HepG2 (cell line): ENCODE results near the gene ITGAE. TPM values are rescaled to one million over a fixed set of nuclear protein-coding genes. Genes with fewer than 3 reads are reported as not detected.

Source experiments
- BHLHE40 ChIP-seq: IDR thresholded peaks from 2 replicates; pipeline ENCODE4 v1.6.1; 2011; ENCODE audit warnings: low read length, improper control_type of control experiment
- DMAP1 ChIP-seq: IDR thresholded peaks from 2 replicates; pipeline ENCODE4 v1.6.1; 2016
- KMT2B ChIP-seq: IDR thresholded peaks from 2 replicates; pipeline ENCODE4 v1.6.1; 2016; ENCODE audit warnings: missing genetic modification reagents, missing compliant biosample characterization
- MIER2 ChIP-seq: IDR thresholded peaks from 2 replicates; pipeline ENCODE4 v1.6.1; 2016; ENCODE audit warnings: missing biosample characterization, missing genetic modification reagents
- NFYB ChIP-seq: sonication (generic); formaldehyde crosslinking; IDR thresholded peaks from 2 replicates; pipeline ENCODE4 v1.4.0; 2020; ENCODE audit warnings: missing genetic modification reagents
- RAD21 ChIP-seq: fragments of 450-650 bp; formaldehyde crosslinking; IDR thresholded peaks from 2 replicates; pipeline ENCODE4 v1.5.0; 2020; ENCODE audit warnings: mild to moderate bottlenecking
- SMC3 ChIP-seq: IDR thresholded peaks from 2 replicates; pipeline ENCODE4 v1.6.1; 2011; ENCODE audit warnings: low read length, improper control_type of control experiment
- SPEN ChIP-seq: sonication (generic); formaldehyde crosslinking; IDR thresholded peaks from 2 replicates; pipeline ENCODE4 v1.5.1; 2020; ENCODE audit warnings: low read depth, mild to moderate bottlenecking, missing genetic modification reagents
- STAG1 ChIP-seq: sonication (generic); formaldehyde crosslinking; IDR thresholded peaks from 2 replicates; pipeline ENCODE4 v1.4.0; 2020; ENCODE audit warnings: missing genetic modification reagents
- ZNF703 ChIP-seq: sonication (generic); formaldehyde crosslinking; IDR thresholded peaks from 2 replicates; pipeline ENCODE4 v1.5.1; 2020; ENCODE audit warnings: missing genetic modification reagents, mild to moderate bottlenecking, moderate library complexity, borderline replicate concordance
- ZNF747 ChIP-seq: sonication (generic); formaldehyde crosslinking; IDR thresholded peaks from 2 replicates; pipeline ENCODE4 v1.8.1; 2023; ENCODE audit warnings: missing genetic modification reagents, mild to moderate bottlenecking, borderline replicate concordance
- ZNF749 ChIP-seq: sonication (generic); formaldehyde crosslinking; IDR thresholded peaks from 2 replicates; pipeline ENCODE4 v1.8.0; 2022; ENCODE audit warnings: mild to moderate bottlenecking, missing genetic modification reagents, moderate library complexity, borderline replicate concordance
- polyA plus RNA-seq, 8 experiments: library from polyadenylated mRNA; depleted of rRNA in 3 of 8; stranded (reverse) in 7 of 8; unstranded in 1 of 8; fragments of >200 nt; fragmentation: Illumina TruSeq in 4 of 8; extraction: Trizol in 4 of 8; gene quantifications; 2 replicates each; pipeline versions ENCODE4 v1.2.1 to v1.2.3, GENCODE V29; 2011 to 2016; ENCODE audit warnings: low read depth in 4 of 8, missing spikeins in 1 of 8, mixed read lengths in 1 of 8; ENCODE audit not compliant: insufficient read depth in 1 of 8
- total RNA-seq, 5 experiments: library from RNA; depleted of rRNA; stranded (reverse); fragments of >200 nt; fragmentation: Illumina TruSeq; extraction: Trizol; gene quantifications; 2 replicates each; pipeline ENCODE4 v1.2.3, GENCODE V29; 2016; ENCODE audit warnings: low read depth in 1 of 5
- TF ChIP-seq, protein P1 (sequence below): sonication (generic); formaldehyde crosslinking; IDR thresholded peaks from 2 replicates; pipeline ENCODE4 v1.5.1; 2020; ENCODE audit warnings: missing genetic modification reagents, mild to moderate bottlenecking, borderline replicate concordance
- TF ChIP-seq, protein P2 (sequence below): sonication (generic); formaldehyde crosslinking; IDR thresholded peaks from 2 replicates; pipeline ENCODE4 v1.5.0; 2020; ENCODE audit warnings: mild to moderate bottlenecking, missing genetic modification reagents, moderate library complexity
- TF ChIP-seq, protein P3 (sequence below): sonication (generic); formaldehyde crosslinking; IDR thresholded peaks from 2 replicates; pipeline ENCODE4 v1.5.1; 2020; ENCODE audit warnings: mild to moderate bottlenecking, missing genetic modification reagents, moderate library complexity
- TF ChIP-seq, protein P4 (sequence below): fragments of 450-650 bp; IDR thresholded peaks from 2 replicates; pipeline ENCODE4 v1.6.1; 2017; ENCODE audit warnings: mild to moderate bottlenecking
- TF ChIP-seq, protein P5 (sequence below): sonication (generic); formaldehyde crosslinking; IDR thresholded peaks from 2 replicates; pipeline ENCODE4 v1.8.1; 2023; ENCODE audit warnings: missing genetic modification reagents, mild to moderate bottlenecking, borderline replicate concordance
- TF ChIP-seq, protein P6 (sequence below): sonication (generic); formaldehyde crosslinking; conservative IDR thresholded peaks from 2 replicates; pipeline ENCODE4 v1.4.0; 2020; ENCODE audit warnings: missing genetic modification reagents
- TF ChIP-seq, protein P7 (sequence below): sonication (generic); formaldehyde crosslinking; IDR thresholded peaks from 2 replicates; pipeline ENCODE4 v1.4.0; 2020; ENCODE audit warnings: missing genetic modification reagents
- TF ChIP-seq, protein P8 (sequence below): sonication (generic); formaldehyde crosslinking; IDR thresholded peaks from 2 replicates; pipeline ENCODE4 v1.4.0; 2020; ENCODE audit warnings: missing genetic modification reagents

The ITGAE gene
- total and polyA plus RNA-seq, 2 of the 13 experiments (the other 11 are each of a cell fraction or from before 2014, with no cell fraction given) = 42.3 to 49.0 TPM

DNA sequence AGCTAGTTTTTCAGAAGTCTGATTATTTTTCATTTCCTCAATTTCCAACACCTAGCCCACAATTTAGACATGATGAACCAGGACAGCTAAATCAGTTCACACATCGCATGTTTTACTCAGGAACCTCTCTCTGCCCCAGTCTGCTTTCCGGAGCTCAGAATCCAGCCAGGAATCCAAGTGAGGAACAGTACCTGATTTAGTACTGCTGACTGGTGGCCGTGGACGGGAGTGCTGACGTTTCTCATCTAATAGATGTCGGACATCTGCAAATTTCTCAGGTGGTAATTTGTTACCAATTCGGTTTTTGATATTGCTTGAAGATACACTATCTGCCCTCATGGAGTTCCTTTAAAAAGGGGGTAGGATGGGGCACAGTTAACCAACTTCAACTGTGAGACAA, 14.9 kb upstream of the ITGAE start (continued):
- TF ChIP-seq, protein P1, sequence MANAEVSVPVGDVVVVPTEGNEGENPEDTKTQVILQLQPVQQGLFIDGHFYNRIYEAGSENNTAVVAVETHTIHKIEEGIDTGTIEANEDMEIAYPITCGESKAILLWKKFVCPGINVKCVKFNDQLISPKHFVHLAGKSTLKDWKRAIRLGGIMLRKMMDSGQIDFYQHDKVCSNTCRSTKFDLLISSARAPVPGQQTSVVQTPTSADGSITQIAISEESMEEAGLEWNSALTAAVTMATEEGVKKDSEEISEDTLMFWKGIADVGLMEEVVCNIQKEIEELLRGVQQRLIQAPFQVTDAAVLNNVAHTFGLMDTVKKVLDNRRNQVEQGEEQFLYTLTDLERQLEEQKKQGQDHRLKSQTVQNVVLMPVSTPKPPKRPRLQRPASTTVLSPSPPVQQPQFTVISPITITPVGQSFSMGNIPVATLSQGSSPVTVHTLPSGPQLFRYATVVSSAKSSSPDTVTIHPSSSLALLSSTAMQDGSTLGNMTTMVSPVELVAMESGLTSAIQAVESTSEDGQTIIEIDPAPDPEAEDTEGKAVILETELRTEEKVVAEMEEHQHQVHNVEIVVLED (CRISPR knock-in tag) = no peak
- no peak for TF ChIP-seq ZNF747 (CRISPR knock-in tag)
- TF ChIP-seq BHLHE40 = no peak
- TF ChIP-seq MIER2 (CRISPR knock-in tag) = no peak
- TF ChIP-seq NFYB (CRISPR knock-in tag) = no peak
- TF ChIP-seq, protein P2, sequence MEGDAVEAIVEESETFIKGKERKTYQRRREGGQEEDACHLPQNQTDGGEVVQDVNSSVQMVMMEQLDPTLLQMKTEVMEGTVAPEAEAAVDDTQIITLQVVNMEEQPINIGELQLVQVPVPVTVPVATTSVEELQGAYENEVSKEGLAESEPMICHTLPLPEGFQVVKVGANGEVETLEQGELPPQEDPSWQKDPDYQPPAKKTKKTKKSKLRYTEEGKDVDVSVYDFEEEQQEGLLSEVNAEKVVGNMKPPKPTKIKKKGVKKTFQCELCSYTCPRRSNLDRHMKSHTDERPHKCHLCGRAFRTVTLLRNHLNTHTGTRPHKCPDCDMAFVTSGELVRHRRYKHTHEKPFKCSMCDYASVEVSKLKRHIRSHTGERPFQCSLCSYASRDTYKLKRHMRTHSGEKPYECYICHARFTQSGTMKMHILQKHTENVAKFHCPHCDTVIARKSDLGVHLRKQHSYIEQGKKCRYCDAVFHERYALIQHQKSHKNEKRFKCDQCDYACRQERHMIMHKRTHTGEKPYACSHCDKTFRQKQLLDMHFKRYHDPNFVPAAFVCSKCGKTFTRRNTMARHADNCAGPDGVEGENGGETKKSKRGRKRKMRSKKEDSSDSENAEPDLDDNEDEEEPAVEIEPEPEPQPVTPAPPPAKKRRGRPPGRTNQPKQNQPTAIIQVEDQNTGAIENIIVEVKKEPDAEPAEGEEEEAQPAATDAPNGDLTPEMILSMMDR (CRISPR knock-in tag) = peak; percentile 35
- TF ChIP-seq, protein P3, sequence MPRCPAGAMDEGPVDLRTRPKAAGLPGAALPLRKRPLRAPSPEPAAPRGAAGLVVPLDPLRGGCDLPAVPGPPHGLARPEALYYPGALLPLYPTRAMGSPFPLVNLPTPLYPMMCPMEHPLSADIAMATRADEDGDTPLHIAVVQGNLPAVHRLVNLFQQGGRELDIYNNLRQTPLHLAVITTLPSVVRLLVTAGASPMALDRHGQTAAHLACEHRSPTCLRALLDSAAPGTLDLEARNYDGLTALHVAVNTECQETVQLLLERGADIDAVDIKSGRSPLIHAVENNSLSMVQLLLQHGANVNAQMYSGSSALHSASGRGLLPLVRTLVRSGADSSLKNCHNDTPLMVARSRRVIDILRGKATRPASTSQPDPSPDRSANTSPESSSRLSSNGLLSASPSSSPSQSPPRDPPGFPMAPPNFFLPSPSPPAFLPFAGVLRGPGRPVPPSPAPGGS (CRISPR knock-in tag) = no peak
- TF ChIP-seq ZNF749 (CRISPR knock-in tag) = no peak
- TF ChIP-seq, protein P4, sequence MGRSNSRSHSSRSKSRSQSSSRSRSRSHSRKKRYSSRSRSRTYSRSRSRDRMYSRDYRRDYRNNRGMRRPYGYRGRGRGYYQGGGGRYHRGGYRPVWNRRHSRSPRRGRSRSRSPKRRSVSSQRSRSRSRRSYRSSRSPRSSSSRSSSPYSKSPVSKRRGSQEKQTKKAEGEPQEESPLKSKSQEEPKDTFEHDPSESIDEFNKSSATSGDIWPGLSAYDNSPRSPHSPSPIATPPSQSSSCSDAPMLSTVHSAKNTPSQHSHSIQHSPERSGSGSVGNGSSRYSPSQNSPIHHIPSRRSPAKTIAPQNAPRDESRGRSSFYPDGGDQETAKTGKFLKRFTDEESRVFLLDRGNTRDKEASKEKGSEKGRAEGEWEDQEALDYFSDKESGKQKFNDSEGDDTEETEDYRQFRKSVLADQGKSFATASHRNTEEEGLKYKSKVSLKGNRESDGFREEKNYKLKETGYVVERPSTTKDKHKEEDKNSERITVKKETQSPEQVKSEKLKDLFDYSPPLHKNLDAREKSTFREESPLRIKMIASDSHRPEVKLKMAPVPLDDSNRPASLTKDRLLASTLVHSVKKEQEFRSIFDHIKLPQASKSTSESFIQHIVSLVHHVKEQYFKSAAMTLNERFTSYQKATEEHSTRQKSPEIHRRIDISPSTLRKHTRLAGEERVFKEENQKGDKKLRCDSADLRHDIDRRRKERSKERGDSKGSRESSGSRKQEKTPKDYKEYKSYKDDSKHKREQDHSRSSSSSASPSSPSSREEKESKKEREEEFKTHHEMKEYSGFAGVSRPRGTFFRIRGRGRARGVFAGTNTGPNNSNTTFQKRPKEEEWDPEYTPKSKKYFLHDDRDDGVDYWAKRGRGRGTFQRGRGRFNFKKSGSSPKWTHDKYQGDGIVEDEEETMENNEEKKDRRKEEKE = no peak
- TF ChIP-seq, protein P5, sequence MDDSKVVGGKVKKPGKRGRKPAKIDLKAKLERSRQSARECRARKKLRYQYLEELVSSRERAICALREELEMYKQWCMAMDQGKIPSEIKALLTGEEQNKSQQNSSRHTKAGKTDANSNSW (CRISPR knock-in tag) = no peak
- peak; percentile 34; the same call in 1 of the 2 replicates for TF ChIP-seq SMC3
- TF ChIP-seq, protein P6, sequence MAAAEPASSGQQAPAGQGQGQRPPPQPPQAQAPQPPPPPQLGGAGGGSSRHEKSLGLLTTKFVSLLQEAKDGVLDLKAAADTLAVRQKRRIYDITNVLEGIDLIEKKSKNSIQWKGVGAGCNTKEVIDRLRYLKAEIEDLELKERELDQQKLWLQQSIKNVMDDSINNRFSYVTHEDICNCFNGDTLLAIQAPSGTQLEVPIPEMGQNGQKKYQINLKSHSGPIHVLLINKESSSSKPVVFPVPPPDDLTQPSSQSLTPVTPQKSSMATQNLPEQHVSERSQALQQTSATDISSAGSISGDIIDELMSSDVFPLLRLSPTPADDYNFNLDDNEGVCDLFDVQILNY (CRISPR knock-in tag) = no peak
- no peak for TF ChIP-seq DMAP1
- TF ChIP-seq, protein P7, sequence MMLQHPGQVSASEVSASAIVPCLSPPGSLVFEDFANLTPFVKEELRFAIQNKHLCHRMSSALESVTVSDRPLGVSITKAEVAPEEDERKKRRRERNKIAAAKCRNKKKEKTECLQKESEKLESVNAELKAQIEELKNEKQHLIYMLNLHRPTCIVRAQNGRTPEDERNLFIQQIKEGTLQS (CRISPR knock-in tag) = no peak
- no peak for TF ChIP-seq ZNF703 (CRISPR knock-in tag)
- TF ChIP-seq RAD21 = peak; percentile 63; the same call in 1 of the 2 replicates
- TF ChIP-seq, protein P8, sequence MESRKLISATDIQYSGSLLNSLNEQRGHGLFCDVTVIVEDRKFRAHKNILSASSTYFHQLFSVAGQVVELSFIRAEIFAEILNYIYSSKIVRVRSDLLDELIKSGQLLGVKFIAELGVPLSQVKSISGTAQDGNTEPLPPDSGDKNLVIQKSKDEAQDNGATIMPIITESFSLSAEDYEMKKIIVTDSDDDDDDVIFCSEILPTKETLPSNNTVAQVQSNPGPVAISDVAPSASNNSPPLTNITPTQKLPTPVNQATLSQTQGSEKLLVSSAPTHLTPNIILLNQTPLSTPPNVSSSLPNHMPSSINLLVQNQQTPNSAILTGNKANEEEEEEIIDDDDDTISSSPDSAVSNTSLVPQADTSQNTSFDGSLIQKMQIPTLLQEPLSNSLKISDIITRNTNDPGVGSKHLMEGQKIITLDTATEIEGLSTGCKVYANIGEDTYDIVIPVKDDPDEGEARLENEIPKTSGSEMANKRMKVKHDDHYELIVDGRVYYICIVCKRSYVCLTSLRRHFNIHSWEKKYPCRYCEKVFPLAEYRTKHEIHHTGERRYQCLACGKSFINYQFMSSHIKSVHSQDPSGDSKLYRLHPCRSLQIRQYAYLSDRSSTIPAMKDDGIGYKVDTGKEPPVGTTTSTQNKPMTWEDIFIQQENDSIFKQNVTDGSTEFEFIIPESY (CRISPR knock-in tag) = no peak
- TF ChIP-seq KMT2B (CRISPR knock-in tag) = no peak
- no peak for TF ChIP-seq SPEN (CRISPR knock-in tag)
- peak; percentile 58 for TF ChIP-seq STAG1 (CRISPR knock-in tag)
